Heart right ventricle (tissue), 16 donors: ENCODE results near the gene SPEG. TPM values are rescaled to one million over a fixed set of nuclear protein-coding genes. Genes with fewer than 3 reads are reported as not detected.

Experiments
- ATAC-seq, 8 donors: fragments of 200-7000 bp; cut with Tn5 transposase; one replicate each; pipeline ENCODE4 v1.9.1; 2020; ENCODE audit warnings: mild to moderate bottlenecking in 8 of 8, moderate library complexity in 8 of 8, moderate number of reproducible peaks in 1 of 8
- DNase-seq, 2 donors: peaks; one replicate each; pipeline ENCODE4 v3.0.0-alpha.2; 2020
- H3K27ac ChIP-seq, 10 donors: fragments of 200-600 bp; sonication (generic) in 2 of 10; one replicate each; pipeline versions ENCODE4 v1.5.0 to v1.8.0; 2020 to 2022; ENCODE audit warnings: mild to moderate bottlenecking in 3 of 10
- H3K27me3 ChIP-seq, 7 donors: fragments of 200-600 bp; one replicate each; pipeline ENCODE4 v1.8.0; 2021 to 2022; ENCODE audit warnings: mild to moderate bottlenecking in 2 of 7
- H3K36me3 ChIP-seq, 9 donors: fragments of 200-600 bp; sonication (generic) in 1 of 9; one replicate each; pipeline versions ENCODE4 v1.5.0 to v1.8.0; 2020 to 2022; ENCODE audit warnings: mild to moderate bottlenecking in 2 of 9
- H3K4me1 ChIP-seq, 9 donors: fragments of 200-600 bp; sonication (generic) in 1 of 9; one replicate each; pipeline versions ENCODE4 v1.5.0 to v1.8.0; 2020 to 2022; ENCODE audit warnings: mild to moderate bottlenecking in 4 of 9
- H3K4me3 ChIP-seq, 10 donors: fragments of 200-600 bp; sonication (generic) in 2 of 10; one replicate each; pipeline versions ENCODE4 v1.5.0 to v1.8.0; 2020 to 2022; ENCODE audit warnings: mild to moderate bottlenecking in 7 of 10, moderate library complexity in 2 of 10
- H3K9me3 ChIP-seq, 11 donors: fragments of 200-600 bp in 10 of 11; sonication (generic) in 2 of 11; one replicate each; pipeline versions ENCODE4 v1.5.0 to v1.8.0; 2013 to 2022; ENCODE audit warnings: mild to moderate bottlenecking in 2 of 11, control low read depth in 1 of 11, moderate library complexity in 1 of 11
- CTCF ChIP-seq, 9 donors: fragments of 200-600 bp; sonication (generic) in 2 of 9; IDR thresholded peaks; one replicate each; pipeline versions ENCODE4 v1.5.0 to v1.8.0; 2021 to 2022; ENCODE audit warnings: antibody characterized with exemption in 9 of 9, mild to moderate bottlenecking in 5 of 9, moderate library complexity in 1 of 9
- WGBS, 2 donors: extraction: QIAGEN DNeasy Blood & Tissue Kit; methylation state at CpG; one replicate each; pipeline ENCODE4 v1.1.7; 2013; ENCODE audit warnings: inconsistent platforms in 1 of 2; 5-methylcytosine and 5-hydroxymethylcytosine counted together
- intact Hi-C, 10 donors: fragments of 100-400 bp; cut with DNase I; formaldehyde crosslinking; loops; one replicate each; pipeline versions ENCODE4 v1.11.1 to v1.14.2; 2022
- polyA plus RNA-seq, 2 donors: library from polyadenylated mRNA; stranded (reverse); fragments of 200-250 nt; gene quantifications; one replicate each; pipeline ENCODE4 v1.2.3, GENCODE V29; 2013
- total RNA-seq, 10 donors: library from RNA; stranded (reverse); fragmentation: NEBNext Ultra II Directional in 3 of 10; extraction: Animal tissue kit (Norgen Biotek cat#: 25700) in 3 of 10; gene quantifications; one replicate each; pipeline versions ENCODE4 v1.2.1 to v1.2.4, GENCODE V29; 2021 to 2023
- donor health status: Arrhythmogenic right ventricular cardiomyopathy.
- donor health status: ischemic (EF 13 %, LVEDD 7.1; RV severe dilation, severe dysfunction).
- donor health status: healthy with polysubstance abuse.
- donor health status: DM: no; HTN: yes; CAD: no.
- donor health status: DM: no; HTN: no; CAD: no.
- donor health status: ischemic (EF 25% LVEDD 6.9; RV normal size, moderate dysfunction).
- donor health status: ischemic (EF 25% LVEDD 5.7; RV mildly dilated, moderate dysfunction).
- donor health status: healthy.
- donor health status: DM: yes; HTN: yes; CAD: no.
- donor health status: Ischemic cardiomyopathy.
- donor health status: ischemic (EF 35%, LVEDD 5.7; RV mildly dilated, moderate dysfunction).
- donor health status: nonischemic (EF 11% LVEDD 7.7; RV severe dilation, severe dysfunction).
- donor health status: DM: yes; HTN: yes; CAD: no.
- donor health status: PGD.
- donor health status: ischemic (EF 29% LVEDD 5.4; RV normal size, mild dysfunction).
- donor health status: nonischemic (EF 23%, LVEDD 6.1; RV moderate dilation, normal function).

Gene SPEG
- total and polyA plus RNA-seq, 12 donors = 62.9 to 151 (median 120) TPM

- peak overlapping the region; percentile 62 to 93 (median 90) for H3K27ac ChIP-seq
- H3K4me3 ChIP-seq = peak overlapping the region; percentile 40 to 92 (median 80)
- TF ChIP-seq CTCF (IDR thresholded peaks at IDR 0.05) = peak in 1 of 9 donors; percentile 18
- H3K27me3 ChIP-seq = peaks cover 0 to 54% (median 11%) of the 10 kb centered on the region in 7 donors
- ATAC-seq (peak; percentile 0 to 51 (median 20)), DNase-seq (no peak)
- H3K4me1 ChIP-seq = peaks cover 7 to 44% (median 34%) of the 10 kb centered on the region in 9 donors
- intact Hi-C loops = loop anchor here in 9 of 10 donors (1.0 to 5.0 kb wide), 12 partner anchors 28 to 159 kb away; partner anchors contain the start of genes OBSL1 (in 2 of the 9), SLC4A3 (in 2 of the 9), STK11IP (in 2 of the 9) and GMPPA (in 1 of the 9)
- WGBS, 2 donors = 0 to 1% methylated on average over 54 to 66 of the region's 66 CpGs
- H3K9me3 ChIP-seq = no peaks in the 10 kb centered on the region
- H3K36me3 ChIP-seq = peaks cover 0 to 38% (median 20%) of the 10 kb centered on the region in 9 donors
These were observed 108.4 kb downstream of the SPEG start for GRCh38 chr2:219542931-219543595.

- peak within 1 kb of the TSS; percentile 62 to 93 (median 90) for H3K27ac ChIP-seq
- intact Hi-C loops = loop anchor here in 9 of 10 donors (1.0 to 5.0 kb wide), 13 partner anchors 27 to 159 kb away; partner anchors contain the start of genes OBSL1 (in 2 of the 9), SLC4A3 (in 2 of the 9), STK11IP (in 2 of the 9) and GMPPA (in 1 of the 9)
- WGBS, 2 donors = 0 to 1% methylated on average over 65 to 75 of the region's 75 CpGs
- H3K27me3 ChIP-seq = peaks cover 0 to 59% (median 11%) of the 10 kb centered on the region in 7 donors
- peaks cover 0 to 33% (median 20%) of the 10 kb centered on the region in 9 donors for H3K36me3 ChIP-seq
- H3K4me3 ChIP-seq = peak within 1 kb of the TSS; percentile 40 to 92 (median 80)
- H3K4me1 ChIP-seq = peaks cover 4 to 37% (median 32%) of the 10 kb centered on the region in 9 donors
- ATAC-seq = peak; percentile 91 to 97 (median 94)
- TF ChIP-seq CTCF (IDR thresholded peaks at IDR 0.05) = no peak
- no peaks in the 10 kb centered on the region for H3K9me3 ChIP-seq
- peak; percentile 97 for DNase-seq
These were observed 109.1 kb downstream of the SPEG start, which contains the start of the genes CHPF and TMEM198 for GRCh38 chr2:219543596-219544358. Gene CHPF, minus strand, starts transcription at chr2:219543809. Its CDS starts 271 bp downstream, at chr2:219543538. Gene TMEM198, plus strand, starts transcription at chr2:219544028. Its CDS starts 700 bp downstream, at chr2:219544728.

GRCh38 chr2:219544567-219544966 is 109.9 kb downstream of the SPEG start:
- peak overlapping the region in 4 of 10 donors; percentile 82 to 93 (median 90) for H3K27ac ChIP-seq
- H3K27me3 ChIP-seq = peaks cover 0 to 59% (median 11%) of the 10 kb centered on the region in 7 donors
- H3K4me1 ChIP-seq = peaks cover 4 to 35% (median 28%) of the 10 kb centered on the region in 9 donors
- ATAC-seq = no peak
- H3K36me3 ChIP-seq = peaks cover 0 to 25% (median 18%) of the 10 kb centered on the region in 9 donors
- 45 to 57% methylated on average over 9 of the region's 9 CpGs for WGBS, 2 donors
- DNase-seq = no peak
- no peaks in the 10 kb centered on the region for H3K9me3 ChIP-seq
- intact Hi-C loops = loop anchor here in 9 of 10 donors (2.0 to 5.0 kb wide), 7 partner anchors 53 to 158 kb away; partner anchors contain the start of genes SLC4A3 (in 2 of the 9) and STK11IP (in 1 of the 9)
- H3K4me3 ChIP-seq = peak overlapping the region in 8 of 10 donors; percentile 72 to 92 (median 80)
- TF ChIP-seq CTCF (IDR thresholded peaks at IDR 0.05) = no peak
